Skeletal muscle tissue (tissue), 4 donors: ENCODE results near the gene IP6K1. TPM values are rescaled to one million over a fixed set of nuclear protein-coding genes. Genes with fewer than 3 reads are reported as not detected.

Source experiments
- H3K27ac ChIP-seq: one replicate; pipeline ENCODE4 v1.7.0; 2013; ENCODE audit warnings: mild to moderate bottlenecking, low read depth, low read length, inconsistent platforms
- H3K27me3 ChIP-seq, 3 donors: one replicate each; pipeline ENCODE4 v1.7.0; 2013; ENCODE audit warnings: low read length in 3 of 3; ENCODE audit not compliant: control insufficient read depth in 3 of 3, insufficient read depth in 3 of 3
- H3K36me3 ChIP-seq, 3 donors: one replicate each; pipeline ENCODE4 v1.7.0; 2013; ENCODE audit warnings: low read length in 3 of 3; ENCODE audit not compliant: control insufficient read depth in 3 of 3, insufficient read depth in 3 of 3
- H3K4me1 ChIP-seq, 3 donors: one replicate each; pipeline ENCODE4 v1.7.0; 2013; ENCODE audit warnings: low read length in 3 of 3, mild to moderate bottlenecking in 3 of 3; ENCODE audit not compliant: control insufficient read depth in 3 of 3, insufficient read depth in 3 of 3
- H3K4me3 ChIP-seq, 3 donors: one replicate each; pipeline ENCODE4 v1.7.0; 2013; ENCODE audit warnings: low read length in 3 of 3
- H3K9ac ChIP-seq, 3 donors: one replicate each; pipeline ENCODE4 v1.7.0; 2013; ENCODE audit warnings: low read length in 3 of 3, mild to moderate bottlenecking in 3 of 3, moderate library complexity in 2 of 3, low read depth in 1 of 3
- H3K9me3 ChIP-seq, 3 donors: one replicate each; pipeline ENCODE4 v1.7.0; 2013; ENCODE audit warnings: low read length in 3 of 3; ENCODE audit not compliant: control insufficient read depth in 3 of 3
- total RNA-seq: library from RNA; depleted of rRNA; stranded (reverse); fragments of >200 nt; gene quantifications from one replicate; pipeline ENCODE4 v1.2.3, GENCODE V29; 2014
- donor health status: Osteomylitis.

Gene IP6K1
- total RNA-seq, 1 donor from 2014 or later = 23.5 TPM

DNA sequence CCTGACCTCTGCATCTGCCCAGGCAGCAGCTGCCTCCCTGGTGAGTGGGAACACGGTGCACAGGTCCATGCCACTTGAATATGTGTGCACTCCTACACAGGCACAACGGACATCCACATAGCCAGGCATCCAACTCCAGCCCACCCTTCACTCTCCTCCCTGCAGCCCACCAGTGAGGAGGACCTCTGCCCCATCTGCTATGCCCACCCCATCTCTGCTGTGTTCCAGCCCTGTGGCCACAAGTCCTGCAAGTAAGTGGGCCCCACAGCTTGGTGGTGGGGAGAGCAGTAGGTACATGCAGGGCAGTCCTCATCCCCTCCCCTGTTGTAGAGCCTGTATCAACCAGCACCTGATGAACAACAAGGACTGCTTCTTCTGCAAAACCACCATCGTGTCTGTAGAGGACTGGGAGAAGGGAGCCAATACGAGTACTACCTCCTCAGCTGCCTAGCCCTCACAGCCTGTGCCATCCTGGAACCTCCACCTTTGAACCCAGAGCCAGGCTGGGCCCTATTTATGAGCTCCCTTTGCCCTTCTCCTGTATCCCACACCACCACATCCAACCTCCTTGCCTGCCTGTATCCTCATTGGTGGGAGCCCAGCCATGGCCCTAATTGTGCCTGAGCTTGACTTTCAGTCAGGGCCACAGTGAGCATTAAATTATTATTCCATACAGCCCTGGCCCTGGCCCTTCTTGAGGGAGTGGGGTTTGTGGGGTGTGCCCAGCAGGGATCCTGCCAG lies 65.3 kb downstream of the IP6K1 start:
- H3K9me3 ChIP-seq = no peaks in the 10 kb centered on the region
- peaks cover 45 to 47% (median 45%) of the 10 kb centered on the region in 3 donors for H3K36me3 ChIP-seq
- peak overlapping the region in 1 of 3 donors; percentile 20 for H3K9ac ChIP-seq
- H3K27ac ChIP-seq = no peak overlapping the region
- no peak overlapping the region for H3K4me3 ChIP-seq
- H3K27me3 ChIP-seq = no peaks in the 10 kb centered on the region
- H3K4me1 ChIP-seq = peaks cover 43 to 72% (median 59%) of the 10 kb centered on the region in 3 donors

DNA sequence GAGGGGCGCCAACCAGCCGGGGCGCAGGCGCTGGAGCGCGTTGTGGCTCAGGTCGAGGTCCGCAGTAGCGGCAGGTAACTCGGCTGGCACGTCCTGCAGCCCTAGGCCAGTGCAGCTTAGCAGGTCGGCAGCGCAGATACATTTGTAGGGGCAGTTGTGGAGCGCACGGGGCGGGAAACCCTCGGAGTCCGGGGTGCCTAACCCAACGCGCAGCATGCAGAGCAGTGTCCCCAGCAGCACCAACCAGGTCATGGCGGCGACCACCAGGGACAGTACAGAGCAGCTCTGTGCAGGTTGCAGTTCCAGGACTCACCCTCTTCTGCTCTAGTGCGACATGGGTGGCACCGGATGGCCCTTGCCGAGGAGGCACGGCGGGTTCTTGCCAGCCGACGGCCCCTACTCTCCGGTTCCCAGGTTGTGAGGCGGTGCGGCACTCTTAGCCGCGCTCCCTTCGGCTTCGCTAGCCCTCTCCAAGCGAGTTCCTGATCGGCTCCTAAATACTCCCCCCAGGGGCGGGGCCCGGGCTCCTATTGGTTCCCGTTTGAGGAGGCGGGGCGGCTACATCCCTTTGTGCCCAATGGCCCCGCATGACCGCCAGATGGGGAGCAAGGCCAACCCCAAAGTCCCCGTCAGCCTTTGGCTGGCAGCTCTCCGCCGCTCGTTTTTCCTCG lies 67.0 kb downstream of the IP6K1 start, which contains the start of gene AMIGO3:
Gene AMIGO3, minus strand, starts transcription at position 471 of the 671 bp plus-strand sequence. Its CDS starts 219 bp downstream, at position 252.
- peaks cover 49 to 73% (median 63%) of the 10 kb centered on the region in 3 donors for H3K4me1 ChIP-seq

DNA sequence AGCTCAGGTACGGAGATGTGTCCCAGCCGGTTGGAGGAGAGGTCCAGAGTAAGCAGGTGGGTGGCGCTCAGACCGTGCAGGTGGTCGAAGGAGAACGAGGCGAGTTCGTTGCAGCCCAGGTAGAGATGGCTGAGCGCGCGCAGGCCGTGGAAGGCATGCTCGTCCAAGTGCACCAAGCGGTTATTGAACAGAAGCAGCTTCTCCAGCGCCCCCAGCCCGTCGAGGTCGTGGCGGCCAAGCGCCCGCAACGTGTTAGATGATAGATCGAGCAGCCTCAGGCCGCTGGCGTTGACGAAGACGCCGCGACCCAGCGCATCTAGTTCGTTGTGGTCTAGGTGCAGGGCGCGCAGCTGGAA lies 67.5 kb downstream of the IP6K1 start:
- peaks cover 51 to 75% (median 66%) of the 10 kb centered on the region in 3 donors for H3K4me1 ChIP-seq
- H3K27ac ChIP-seq = no peak overlapping the region
- H3K9ac ChIP-seq = peak overlapping the region in 2 of 3 donors; percentile 38 to 79
- no peaks in the 10 kb centered on the region for H3K27me3 ChIP-seq
- peaks cover 50 to 60% (median 57%) of the 10 kb centered on the region in 3 donors for H3K36me3 ChIP-seq
- H3K9me3 ChIP-seq = no peaks in the 10 kb centered on the region
- peak overlapping the region; percentile 79 to 89 (median 80) for H3K4me3 ChIP-seq

More for the DNA sequence above, 67.0 kb downstream of the IP6K1 start, which contains the start of gene AMIGO3:
- H3K27me3 ChIP-seq = no peaks in the 10 kb centered on the region
- H3K9me3 ChIP-seq = no peaks in the 10 kb centered on the region
- peak within 1 kb of the TSS; percentile 79 to 89 (median 80) for H3K4me3 ChIP-seq
- peaks cover 46 to 55% (median 52%) of the 10 kb centered on the region in 3 donors for H3K36me3 ChIP-seq
- no peak within 1 kb of the TSS for H3K27ac ChIP-seq
- H3K9ac ChIP-seq = peak within 1 kb of the TSS; percentile 38 to 79 (median 54)

DNA sequence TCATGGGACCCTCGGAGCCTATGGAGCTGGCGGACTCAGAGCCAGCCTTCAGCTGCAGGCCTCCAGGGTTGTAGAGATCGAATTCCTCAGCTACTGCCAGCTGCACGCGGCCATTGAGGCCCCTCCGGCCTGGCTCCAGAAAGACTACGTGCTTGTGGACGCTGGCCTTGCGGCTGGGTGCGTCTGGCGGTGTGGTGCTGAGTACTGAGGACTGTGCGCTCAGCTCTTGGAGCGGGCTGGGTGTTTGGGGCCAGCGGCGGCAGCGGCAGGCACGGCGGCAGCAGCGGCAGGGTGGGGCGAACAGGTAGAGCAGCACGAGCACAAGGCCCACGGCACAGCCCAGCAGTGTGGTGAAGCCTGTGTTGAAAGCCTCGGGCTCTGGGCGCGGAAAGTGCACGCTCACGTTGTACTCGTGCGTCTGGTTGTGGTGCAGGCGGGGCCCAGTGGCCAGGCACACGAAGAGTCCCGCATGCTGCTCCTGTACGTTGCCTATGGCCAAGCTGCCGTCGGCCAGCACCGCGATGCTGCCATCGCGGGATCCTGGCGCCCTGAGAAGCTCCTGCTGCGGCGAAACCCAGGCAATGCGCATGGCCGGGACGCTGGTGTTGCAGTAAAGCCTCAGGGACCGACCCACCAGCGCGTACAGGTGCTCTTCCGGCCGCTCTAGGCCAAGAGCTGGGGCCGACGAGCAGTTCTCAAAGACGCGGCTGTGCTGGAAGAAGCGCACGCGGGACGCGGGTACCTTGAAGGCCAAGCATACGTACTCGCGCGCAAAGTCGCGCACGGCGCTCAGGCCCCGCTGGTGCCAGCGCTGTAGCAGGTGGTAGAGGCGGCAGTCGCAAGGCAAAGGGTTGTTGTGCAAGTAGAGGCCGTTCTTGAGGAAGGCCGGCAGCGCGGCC lies 68.1 kb downstream of the IP6K1 start:
- Histone ChIP-seq H3K4me3 (peak overlapping the region in 2 of 3 donors; percentile 79 to 89), H3K27me3 (no peaks in the 10 kb centered on the region), H3K4me1 (peaks cover 53 to 77% (median 63%) of the 10 kb centered on the region in 3 donors), H3K36me3 (peaks cover 52 to 66% (median 64%) of the 10 kb centered on the region in 3 donors), H3K27ac (no peak overlapping the region), H3K9me3 (no peaks in the 10 kb centered on the region), H3K9ac (peak overlapping the region in 2 of 3 donors; percentile 33 to 79)

DNA sequence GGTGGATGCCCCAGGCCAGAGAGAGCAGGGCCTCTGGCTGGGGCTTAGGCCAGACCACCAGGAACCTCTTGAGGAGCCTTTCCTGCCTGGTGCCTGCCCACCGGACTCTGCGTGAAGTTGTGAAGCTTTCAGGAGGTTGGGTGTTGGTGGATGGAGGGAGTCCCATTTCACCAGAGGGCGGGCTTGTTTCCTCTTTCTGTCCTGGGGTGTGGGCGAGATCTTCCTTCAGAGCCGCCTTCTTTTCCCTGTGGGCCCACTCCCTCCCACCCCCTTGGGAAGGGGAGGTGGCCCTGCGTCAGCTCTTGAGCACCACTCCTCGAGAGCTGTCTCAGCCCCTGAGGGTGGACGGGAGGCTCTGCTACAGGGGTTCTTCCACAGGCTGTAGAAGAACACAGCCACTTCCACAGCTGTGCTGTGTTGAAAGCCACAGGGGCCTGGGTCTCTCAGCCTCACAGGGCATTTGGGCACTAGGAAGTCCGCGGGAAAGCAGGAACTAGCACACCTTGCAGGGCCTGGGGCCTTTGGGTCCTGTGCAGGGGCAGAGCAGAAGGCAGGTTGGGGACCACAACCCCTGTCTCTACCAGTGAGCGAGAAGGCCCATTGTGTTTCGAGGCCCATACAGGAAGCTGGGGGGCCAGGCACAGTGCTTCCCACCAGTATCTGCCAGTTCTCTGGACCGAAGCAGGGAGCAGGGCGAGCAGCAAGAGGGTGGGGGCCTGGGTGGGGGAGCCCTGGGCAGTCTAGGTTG lies 69.0 kb downstream of the IP6K1 start:
- peaks cover 52 to 70% (median 67%) of the 10 kb centered on the region in 3 donors for H3K36me3 ChIP-seq

DNA sequence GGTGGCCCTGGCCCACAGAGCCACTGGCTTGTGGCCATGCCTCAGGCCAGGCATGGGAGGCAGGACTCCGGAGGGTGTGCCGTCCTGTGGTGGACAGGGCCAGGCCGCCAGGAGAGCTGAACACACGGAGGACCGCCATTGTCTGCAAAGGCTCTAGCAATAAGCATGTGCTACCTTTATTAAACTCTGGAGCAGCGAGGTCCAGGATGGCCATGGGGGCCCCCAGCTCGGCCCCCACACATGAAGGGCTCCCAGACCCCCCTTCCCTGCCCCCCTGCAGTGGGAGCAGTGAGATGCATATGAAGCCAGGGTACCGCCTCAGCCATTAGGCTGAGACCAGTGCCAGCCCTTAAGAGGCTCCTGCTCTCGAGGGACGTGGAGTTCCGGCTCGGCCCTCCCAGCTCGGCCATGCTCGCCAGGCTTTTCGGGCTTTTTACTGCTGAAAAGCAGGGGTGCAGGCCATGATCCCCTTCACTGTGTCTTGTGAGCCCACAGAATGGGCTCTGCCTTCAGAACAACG lies 69.6 kb downstream of the IP6K1 start:
- Histone ChIP-seq H3K4me1 (peaks cover 54 to 73% (median 59%) of the 10 kb centered on the region in 3 donors), H3K36me3 (peaks cover 49 to 66% (median 64%) of the 10 kb centered on the region in 3 donors), H3K9ac (no peak overlapping the region), H3K4me3 (no peak overlapping the region), H3K9me3 (no peaks in the 10 kb centered on the region), H3K27ac (no peak overlapping the region), H3K27me3 (no peaks in the 10 kb centered on the region)

More for the DNA sequence above, 69.0 kb downstream of the IP6K1 start:
- H3K4me1 ChIP-seq = peaks cover 53 to 77% (median 60%) of the 10 kb centered on the region in 3 donors
- H3K9me3 ChIP-seq = no peaks in the 10 kb centered on the region
- no peak overlapping the region for H3K4me3 ChIP-seq
- H3K27ac ChIP-seq = no peak overlapping the region
- no peaks in the 10 kb centered on the region for H3K27me3 ChIP-seq
- no peak overlapping the region for H3K9ac ChIP-seq

DNA sequence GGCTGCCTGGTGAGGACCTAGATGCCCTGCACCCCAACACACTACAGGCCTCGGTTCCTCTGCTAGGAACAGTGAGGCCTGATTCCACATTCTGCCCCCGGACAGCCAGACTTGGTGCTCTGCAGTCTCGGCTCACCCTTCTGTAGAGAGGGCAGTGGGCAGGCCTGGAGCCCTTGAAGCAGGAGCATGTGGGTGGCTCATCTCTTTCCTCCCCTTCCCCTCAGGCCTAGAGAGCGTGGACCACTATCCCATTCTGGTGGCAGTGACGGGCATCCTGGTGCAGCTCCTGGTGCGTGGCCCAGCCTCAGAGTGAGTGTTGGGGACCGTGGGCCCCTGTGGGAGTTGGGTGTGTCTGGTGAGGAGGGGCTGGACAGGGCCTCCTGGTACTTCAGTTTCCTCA lies 70.2 kb downstream of the IP6K1 start:
- Histone ChIP-seq H3K4me1 (peaks cover 54 to 69% (median 59%) of the 10 kb centered on the region in 3 donors), H3K4me3 (no peak overlapping the region), H3K27me3 (no peaks in the 10 kb centered on the region), H3K27ac (no peak overlapping the region), H3K36me3 (peaks cover 46 to 66% (median 61%) of the 10 kb centered on the region in 3 donors), H3K9ac (no peak overlapping the region), H3K9me3 (no peaks in the 10 kb centered on the region)

DNA sequence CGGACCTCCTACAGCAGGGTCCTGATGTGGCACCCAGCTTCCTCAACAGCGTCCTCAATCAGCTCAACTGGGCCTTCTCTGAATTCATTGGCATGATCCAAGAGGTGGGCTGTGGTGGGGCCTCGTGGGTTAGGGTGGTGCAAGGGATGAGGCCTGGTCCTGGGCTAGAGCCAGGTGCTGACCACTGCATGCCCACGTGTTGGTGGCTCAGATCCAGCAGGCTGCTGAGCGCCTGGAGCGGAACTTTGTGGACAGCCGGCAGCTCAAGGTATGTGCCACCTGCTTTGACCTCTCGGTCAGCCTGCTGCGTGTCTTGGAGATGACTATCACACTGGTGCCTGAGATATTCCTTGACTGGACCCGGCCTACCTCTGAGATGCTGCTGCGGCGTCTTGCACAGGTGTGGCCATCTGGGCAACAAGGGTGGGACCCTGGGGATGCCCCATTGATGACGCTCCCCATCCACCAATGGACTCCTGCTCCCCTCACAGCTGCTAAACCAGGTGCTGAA lies 70.7 kb downstream of the IP6K1 start:
- H3K9me3 ChIP-seq = no peaks in the 10 kb centered on the region
- H3K36me3 ChIP-seq = peaks cover 41 to 64% (median 59%) of the 10 kb centered on the region in 3 donors
- no peak overlapping the region for H3K27ac ChIP-seq
- H3K27me3 ChIP-seq = no peaks in the 10 kb centered on the region
- H3K9ac ChIP-seq = peak overlapping the region in 1 of 3 donors; percentile 51
- H3K4me3 ChIP-seq = no peak overlapping the region
- H3K4me1 ChIP-seq = peaks cover 54 to 64% (median 55%) of the 10 kb centered on the region in 3 donors
